Skeletal muscle satellite cell (primary cell): ENCODE results near the gene ATRIP.

Source experiments
- H3K27me3 ChIP-seq: 2 replicates; pipeline ENCODE4 v1.7.0; 2013; ENCODE audit warnings: low read length; ENCODE audit not compliant: control insufficient read depth, insufficient read depth
- H3K36me3 ChIP-seq: 2 replicates; pipeline ENCODE4 v1.7.0; 2013; ENCODE audit warnings: mild to moderate bottlenecking, control low read depth, low read length; ENCODE audit not compliant: insufficient read depth
- H3K4me1 ChIP-seq: 2 replicates; pipeline ENCODE4 v1.7.0; 2013; ENCODE audit warnings: low read length; ENCODE audit not compliant: control insufficient read depth, insufficient read depth
- H3K4me2 ChIP-seq: 2 replicates; pipeline ENCODE4 v1.7.0; 2013; ENCODE audit warnings: mild to moderate bottlenecking, low read length
- H3K4me3 ChIP-seq: 2 replicates; pipeline ENCODE4 v1.7.0; 2013; ENCODE audit warnings: low read length
- H3K9ac ChIP-seq: 2 replicates; pipeline ENCODE4 v1.7.0; 2013; ENCODE audit warnings: mild to moderate bottlenecking, low read depth, low read length, moderate library complexity
- H3K9me3 ChIP-seq: replicated peaks from 2 replicates; pipeline ENCODE4 v1.7.0; 2013; ENCODE audit warnings: mild to moderate bottlenecking, control low read depth, low read length

ATRIP gene

DNA sequence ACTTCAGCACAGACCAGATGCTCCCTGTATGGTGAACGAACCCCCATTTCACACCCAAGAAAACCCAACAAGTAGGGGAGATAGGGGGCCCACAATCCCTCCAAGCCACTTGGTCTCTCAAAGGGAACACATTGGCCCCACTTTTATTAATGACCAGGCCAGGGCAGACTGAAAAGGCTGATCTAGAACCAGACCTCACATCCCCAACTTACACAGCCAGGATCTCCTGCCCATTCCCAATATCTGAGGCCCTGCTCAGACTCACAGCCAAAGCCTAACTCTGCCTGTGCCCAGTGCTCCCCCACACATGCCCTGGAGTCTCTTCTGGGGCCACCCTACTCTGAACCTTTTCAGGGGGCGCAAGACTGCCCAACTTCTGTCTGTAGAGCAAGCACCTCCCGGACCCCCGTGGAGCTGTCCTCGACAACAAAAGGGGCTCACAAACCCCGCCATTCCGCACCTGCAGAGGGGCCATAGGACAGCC is 18.4 kb upstream of the ATRIP start:
- Histone ChIP-seq H3K9me3 (no peaks in the 10 kb centered on the region), H3K27me3 (no peaks in the 10 kb centered on the region), H3K4me1 (peaks cover 57% of the 10 kb centered on the region), H3K4me2 (peak overlapping the region; percentile 92), H3K36me3 (peaks cover 10% of the 10 kb centered on the region), H3K9ac (peak overlapping the region; percentile 89), H3K4me3 (peak overlapping the region; percentile 80)

DNA sequence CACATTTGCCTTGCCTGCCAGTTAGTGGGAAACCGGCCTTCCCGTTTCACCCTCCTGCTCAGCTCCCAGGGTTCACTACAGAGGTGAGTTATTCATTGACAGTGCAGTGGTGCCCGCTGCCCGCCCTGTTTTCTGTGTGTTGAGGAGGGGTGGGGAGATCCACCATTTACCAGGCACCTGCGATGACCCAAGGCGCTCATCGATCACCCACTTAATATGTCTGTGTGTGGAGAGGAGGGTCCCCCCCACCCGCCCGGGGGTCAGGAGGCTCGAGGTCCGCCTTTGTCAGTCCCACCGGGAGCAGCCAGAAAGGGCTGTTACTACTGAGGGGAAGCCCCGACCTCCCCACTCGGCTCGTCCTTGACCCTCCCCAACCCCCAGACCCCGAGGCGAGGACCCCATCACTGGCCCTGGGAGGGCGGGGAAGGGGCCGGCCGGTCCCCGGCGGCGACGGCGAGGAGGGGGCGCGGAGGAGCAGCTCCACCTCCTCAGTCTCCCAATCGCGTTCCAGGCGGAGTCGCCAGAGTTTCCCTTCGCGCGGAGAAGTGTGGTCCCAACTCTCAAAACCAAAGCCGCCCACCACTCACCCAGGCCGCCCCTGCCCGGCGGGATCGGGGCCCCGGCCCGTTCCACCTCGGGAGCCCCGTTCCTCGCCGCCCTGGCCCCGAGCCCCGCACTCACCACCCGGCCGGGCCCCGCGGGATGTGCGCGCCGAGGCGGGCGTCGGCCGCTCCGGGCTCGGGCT is 17.8 kb upstream of the ATRIP start:
- H3K9ac ChIP-seq, result peak overlapping the region; percentile 89
- no peaks in the 10 kb centered on the region for H3K27me3 ChIP-seq
- H3K4me2 ChIP-seq, result peak overlapping the region; percentile 92
- no peaks in the 10 kb centered on the region for H3K9me3 ChIP-seq
- H3K36me3 ChIP-seq, result peaks cover 10% of the 10 kb centered on the region
- peaks cover 55% of the 10 kb centered on the region for H3K4me1 ChIP-seq
- peak overlapping the region; percentile 80 for H3K4me3 ChIP-seq

DNA sequence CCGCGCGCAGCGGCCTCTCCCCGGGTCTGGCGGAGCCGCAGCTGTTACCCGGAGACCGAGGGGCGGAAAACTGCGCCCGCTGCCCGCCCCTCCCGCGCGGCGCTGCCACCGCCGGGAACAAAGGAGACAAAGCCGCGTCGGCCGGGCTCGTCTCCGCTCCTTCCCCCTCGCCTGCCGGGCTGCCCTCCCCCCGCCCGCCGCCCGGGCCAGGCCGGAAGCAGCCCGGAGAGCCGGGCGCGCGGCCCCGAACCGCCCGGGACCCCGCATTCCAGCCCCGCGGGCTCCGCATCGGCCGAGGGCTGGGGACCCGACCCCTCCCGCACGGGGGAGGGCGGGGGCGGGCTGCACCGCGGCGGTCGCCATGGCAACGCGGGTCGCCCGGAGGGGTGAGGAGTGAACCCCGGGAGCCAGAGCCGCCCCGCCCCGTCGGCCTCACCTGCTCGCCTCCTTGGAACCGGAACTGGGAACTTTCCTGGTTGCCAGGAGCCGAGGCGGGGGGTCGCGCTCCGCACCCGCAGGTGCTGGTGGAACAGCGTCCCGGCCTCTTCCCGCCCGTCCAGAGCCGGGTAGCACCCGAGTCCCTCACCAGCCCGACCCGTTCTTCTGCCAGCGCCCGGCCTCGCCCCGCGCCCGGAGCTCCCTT is 17.1 kb upstream of the ATRIP start:
- H3K9ac ChIP-seq, result peak overlapping the region; percentile 89
- no peaks in the 10 kb centered on the region for H3K27me3 ChIP-seq
- H3K36me3 ChIP-seq, result peaks cover 10% of the 10 kb centered on the region
- peak overlapping the region; percentile 80 for H3K4me3 ChIP-seq
- H3K4me1 ChIP-seq, result peaks cover 50% of the 10 kb centered on the region
- H3K9me3 ChIP-seq, result no peaks in the 10 kb centered on the region
- H3K4me2 ChIP-seq, result peak overlapping the region; percentile 92

DNA sequence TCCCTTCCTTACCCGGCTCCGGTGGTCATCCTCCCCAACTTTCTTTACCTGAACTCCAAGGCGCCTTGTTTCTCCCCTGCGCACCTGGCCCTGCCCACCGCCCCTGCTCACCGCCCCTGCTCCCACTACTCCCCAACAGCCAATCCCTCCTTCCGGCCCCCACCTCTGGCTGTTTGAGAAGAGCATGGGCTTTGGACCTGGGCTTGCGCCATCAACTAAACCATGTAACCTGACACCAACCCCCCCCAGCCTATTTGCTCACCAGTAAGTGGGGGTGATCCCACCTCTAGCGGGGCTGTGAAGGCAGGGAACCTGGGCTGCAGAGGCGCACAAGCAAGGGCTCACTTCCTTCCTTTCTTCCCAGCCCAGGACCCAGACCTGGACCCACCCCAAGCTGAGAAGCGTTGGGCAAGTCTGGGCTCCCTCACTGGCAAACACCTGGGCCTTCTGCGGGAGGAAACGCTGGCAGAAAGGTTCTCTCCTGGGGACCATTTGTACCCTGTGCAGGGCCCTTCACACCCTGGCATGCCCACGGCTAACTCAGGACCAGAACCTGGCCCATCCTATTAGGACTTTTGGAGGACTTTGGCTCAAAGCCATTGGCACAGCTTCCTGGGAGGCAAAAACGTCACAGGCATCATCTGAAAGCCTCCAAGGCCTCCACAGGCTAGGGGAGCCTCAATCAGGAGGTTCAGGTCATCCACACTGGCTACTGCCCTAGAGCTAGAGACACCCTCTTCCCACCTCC is 16.4 kb upstream of the ATRIP start, which contains the start of gene PLXNB1:
TSS of gene PLXNB1 (minus strand) at position 127 of the 748 bp plus-strand sequence. CDS start 5,475 bp downstream, outside the sequence.
- peaks cover 10% of the 10 kb centered on the region for H3K36me3 ChIP-seq
- H3K4me3 ChIP-seq, result peak within 1 kb of the TSS; percentile 80
- H3K4me1 ChIP-seq, result peaks cover 49% of the 10 kb centered on the region
- no peaks in the 10 kb centered on the region for H3K9me3 ChIP-seq
- no peaks in the 10 kb centered on the region for H3K27me3 ChIP-seq
- peak within 1 kb of the TSS; percentile 92 for H3K4me2 ChIP-seq
- peak within 1 kb of the TSS; percentile 89 for H3K9ac ChIP-seq

DNA sequence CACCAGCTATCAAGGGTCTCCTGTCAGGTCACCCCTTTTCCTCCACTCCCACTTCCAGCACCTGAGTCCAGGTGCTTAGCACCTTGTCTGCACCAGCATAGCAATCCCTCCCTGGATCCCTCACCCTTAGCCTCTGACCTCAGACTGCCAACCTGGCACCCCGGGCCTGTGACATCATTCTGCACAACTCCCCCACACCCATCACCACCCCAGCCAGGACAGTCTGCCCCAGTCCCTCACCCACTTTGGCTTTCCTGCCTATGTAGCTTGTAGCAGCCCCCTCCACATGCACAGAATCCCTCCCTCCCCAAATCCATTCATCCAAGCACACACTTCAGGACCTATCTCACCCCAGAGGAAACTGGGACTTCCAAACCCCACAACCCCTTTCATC is 15.8 kb upstream of the ATRIP start:
- no peak overlapping the region for H3K4me3 ChIP-seq

DNA sequence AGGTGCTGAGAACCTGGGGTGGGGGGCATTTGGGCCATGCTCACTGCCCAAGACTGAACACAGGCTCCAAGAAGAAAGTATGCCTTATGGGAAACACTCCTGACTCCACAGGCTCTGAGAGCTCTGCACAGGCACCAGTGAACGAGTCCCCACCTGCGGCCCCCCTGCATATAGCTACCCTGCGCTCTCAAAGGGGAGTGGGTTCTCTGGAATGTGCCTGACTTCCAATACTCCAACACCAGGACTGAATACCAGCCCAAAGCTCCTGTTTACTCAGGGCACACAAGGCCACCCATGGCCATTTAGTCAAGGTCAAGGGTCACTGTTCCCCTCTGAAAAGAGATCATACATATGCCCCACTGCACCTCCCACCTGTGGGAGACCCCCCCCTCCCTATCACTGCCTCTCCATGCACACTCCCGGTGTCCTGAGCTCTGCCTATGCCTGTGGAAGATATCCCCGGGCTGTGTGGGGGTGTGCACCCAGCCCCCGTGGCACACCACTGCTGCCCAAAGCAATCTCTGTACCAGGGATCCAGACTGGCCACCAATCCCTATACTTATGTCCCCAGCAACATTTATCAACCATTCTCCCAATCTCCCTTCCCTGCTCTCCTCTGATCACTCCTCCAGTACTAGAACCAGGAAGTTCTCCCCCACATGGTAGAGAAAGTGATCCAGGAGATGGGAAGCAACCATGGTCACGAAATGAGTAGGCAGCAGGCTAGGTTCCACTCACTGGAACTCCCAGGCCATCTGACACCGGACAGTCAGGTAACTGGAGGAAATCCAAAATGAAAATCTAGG is 15.1 kb upstream of the ATRIP start:
- peaks cover 36% of the 10 kb centered on the region for H3K4me1 ChIP-seq
- peaks cover 10% of the 10 kb centered on the region for H3K36me3 ChIP-seq
- no peak overlapping the region for H3K4me2 ChIP-seq
- H3K27me3 ChIP-seq, result no peaks in the 10 kb centered on the region
- H3K9me3 ChIP-seq, result no peaks in the 10 kb centered on the region
- no peak overlapping the region for H3K4me3 ChIP-seq
- H3K9ac ChIP-seq, result no peak overlapping the region

More for the DNA sequence above, 15.8 kb upstream of the ATRIP start:
- Histone ChIP-seq H3K27me3 (no peaks in the 10 kb centered on the region), H3K4me1 (peaks cover 43% of the 10 kb centered on the region), H3K9me3 (no peaks in the 10 kb centered on the region), H3K4me2 (no peak overlapping the region), H3K9ac (no peak overlapping the region), H3K36me3 (peaks cover 10% of the 10 kb centered on the region)

DNA sequence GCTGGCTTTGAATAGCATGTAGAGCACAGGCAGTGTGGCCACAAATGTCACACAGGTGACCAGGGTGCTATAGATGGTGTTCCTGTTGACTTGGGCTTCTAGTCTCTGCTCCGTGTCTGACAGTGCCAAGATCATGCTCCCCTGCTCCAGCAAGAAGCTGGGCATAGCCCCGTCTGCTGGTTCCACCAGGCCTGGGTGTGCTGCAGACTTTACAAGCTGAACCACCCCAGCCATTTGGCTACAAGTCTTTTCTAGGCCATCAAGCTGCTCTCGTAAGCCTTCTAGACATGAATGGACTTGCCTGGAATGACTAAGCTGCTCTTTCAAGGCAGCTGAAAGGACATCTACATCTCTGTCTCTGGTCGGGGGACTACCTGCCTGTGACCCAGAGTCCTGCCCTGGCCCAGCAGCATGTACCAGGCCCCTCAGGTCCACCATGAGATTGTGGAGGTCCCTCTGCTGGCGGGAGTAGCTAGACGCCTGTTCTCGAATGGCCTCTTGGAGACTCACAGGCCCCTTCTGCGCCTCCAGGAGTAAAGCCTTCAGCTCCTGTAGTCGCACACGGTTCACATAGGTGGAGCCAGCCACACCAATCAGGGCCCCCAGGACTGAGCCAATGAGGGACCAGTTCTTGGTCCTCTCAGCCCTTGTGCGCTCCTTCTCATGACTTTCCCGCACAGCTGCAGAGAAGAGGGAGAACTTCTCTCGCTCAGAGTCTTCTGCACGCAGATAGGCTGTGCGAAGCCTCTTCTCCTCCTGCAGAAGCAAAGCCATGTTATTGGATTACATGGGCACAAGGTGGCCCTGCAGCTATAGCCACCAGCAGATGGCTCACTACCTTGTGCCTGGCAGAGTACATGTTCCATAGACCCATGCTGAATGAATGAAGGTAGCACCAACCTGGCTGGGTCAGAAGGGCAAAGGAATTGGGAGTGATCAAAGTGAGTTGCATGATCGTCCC is 13.8 kb upstream of the ATRIP start:
- no peaks in the 10 kb centered on the region for H3K9me3 ChIP-seq
- peaks cover 10% of the 10 kb centered on the region for H3K36me3 ChIP-seq
- no peak overlapping the region for H3K4me2 ChIP-seq
- H3K27me3 ChIP-seq, result no peaks in the 10 kb centered on the region
- no peak overlapping the region for H3K4me3 ChIP-seq
- peaks cover 23% of the 10 kb centered on the region for H3K4me1 ChIP-seq
- H3K9ac ChIP-seq, result no peak overlapping the region

DNA sequence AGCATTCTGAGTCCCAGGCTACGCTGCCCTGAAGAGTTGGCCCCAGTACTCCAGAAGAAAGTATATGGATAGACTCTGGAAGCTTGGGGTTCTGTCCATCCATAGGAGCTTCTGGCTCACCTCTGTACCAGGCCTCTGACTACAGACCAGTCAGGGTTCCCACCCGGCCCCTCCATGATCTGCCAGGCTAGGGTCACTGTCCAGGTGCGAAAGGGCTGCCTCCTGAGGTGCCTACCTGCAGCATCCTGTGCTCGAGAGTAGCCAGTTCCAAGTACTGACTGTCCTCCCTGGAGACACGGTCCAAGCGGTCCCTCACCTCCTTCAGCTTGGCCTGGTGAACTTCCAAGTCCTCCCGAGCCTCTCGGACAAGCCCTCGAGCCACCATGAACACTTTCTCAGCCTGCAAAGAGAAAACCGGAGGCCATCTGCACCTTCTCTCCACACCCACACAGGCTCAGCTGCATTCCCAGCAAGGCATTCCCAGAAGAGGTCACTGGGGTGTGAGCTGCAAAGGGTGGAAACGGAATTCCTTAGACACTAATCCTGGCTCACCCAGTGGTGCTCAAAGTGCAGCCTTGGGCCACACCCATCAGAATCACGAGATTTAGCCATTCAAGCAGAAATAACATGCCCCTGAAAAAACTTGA is 12.9 kb upstream of the ATRIP start:
- Histone ChIP-seq H3K36me3 (peaks cover 10% of the 10 kb centered on the region), H3K4me2 (no peak overlapping the region), H3K9me3 (no peaks in the 10 kb centered on the region), H3K4me3 (no peak overlapping the region), H3K27me3 (no peaks in the 10 kb centered on the region), H3K9ac (no peak overlapping the region), H3K4me1 (peaks cover 14% of the 10 kb centered on the region)

DNA sequence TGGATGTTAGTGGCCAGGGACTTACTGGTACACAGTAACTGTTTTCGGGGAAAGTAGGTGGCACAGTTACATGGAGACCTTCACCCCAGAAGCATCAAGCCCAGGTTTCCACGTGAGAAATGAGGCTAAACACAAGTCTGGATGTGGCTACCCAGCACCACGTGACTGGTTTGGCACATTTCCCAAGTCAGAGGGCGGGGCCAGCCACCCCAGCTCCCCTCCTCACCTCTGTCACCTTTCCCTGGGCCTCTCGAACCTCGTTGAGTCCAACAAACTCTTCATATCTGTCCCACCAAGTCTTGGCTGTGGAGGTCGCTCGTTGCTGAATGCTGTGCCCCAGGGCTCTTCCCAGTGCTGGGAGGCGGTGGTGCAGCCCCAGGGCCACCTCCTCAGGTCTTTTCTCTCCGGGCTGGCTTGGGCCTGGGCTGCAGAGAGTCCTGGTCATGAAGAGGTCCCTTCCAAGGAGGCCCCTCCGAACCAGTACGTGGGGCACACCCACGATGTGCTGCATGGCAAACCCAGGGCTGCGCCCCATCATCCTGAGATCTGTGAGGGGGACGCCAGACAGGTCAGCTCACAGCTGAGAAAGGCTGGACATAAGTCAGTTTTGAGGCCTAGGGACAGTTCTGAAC is 11.8 kb upstream of the ATRIP start:
- Histone ChIP-seq H3K36me3 (peaks cover 10% of the 10 kb centered on the region), H3K9me3 (no peaks in the 10 kb centered on the region), H3K9ac (no peak overlapping the region), H3K4me3 (no peak overlapping the region), H3K4me2 (no peak overlapping the region), H3K4me1 (peaks cover 13% of the 10 kb centered on the region), H3K27me3 (no peaks in the 10 kb centered on the region)
